CD14-positive monocyte (primary cell): ENCODE data around the gene NEK9. TPM values are rescaled to one million over a fixed set of nuclear protein-coding genes. Genes with fewer than 3 reads are reported as not detected.
A peak's percentile ranks its signal among the peaks of the same experiment; 100 is the strongest.

Experiments
- DNase-seq, 3 donors: peaks; one replicate each; pipeline ENCODE4 v3.0.0-alpha.2; 2011 to 2022
- H2AFZ ChIP-seq: 2 replicates; pipeline ENCODE4 v1.6.0; 2012; ENCODE audit warnings: mild to moderate bottlenecking, low read depth, low read length, inconsistent platforms; ENCODE audit not compliant: insufficient read depth, poor library complexity, severe bottlenecking
- H3K27ac ChIP-seq, 2 donors: 1 replicate in 1 of 2; 2 replicates in 1 of 2; pipeline ENCODE4 v1.5.1; 2012 to 2013; ENCODE audit warnings: low read length in 2 of 2, control low read depth in 1 of 2, inconsistent platforms in 1 of 2, low read depth in 1 of 2, mild to moderate bottlenecking in 1 of 2
- H3K27me3 ChIP-seq, 2 donors: one replicate each; pipeline versions ENCODE4 v1.6.0 to v1.6.1; 2011 to 2013; ENCODE audit warnings: low read length in 2 of 2; ENCODE audit not compliant: control insufficient read depth in 2 of 2, insufficient read depth in 2 of 2
- H3K36me3 ChIP-seq, 2 donors: replicated peaks in 1 of 2; 1 replicate in 1 of 2; 2 replicates in 1 of 2; pipeline versions ENCODE4 v1.5.1 to v1.6.1; 2012 to 2013; ENCODE audit warnings: low read length in 2 of 2, control low read depth in 1 of 2, inconsistent platforms in 1 of 2, mild to moderate bottlenecking in 1 of 2; ENCODE audit not compliant: insufficient read depth in 2 of 2, control insufficient read depth in 1 of 2
- H3K4me1 ChIP-seq, 2 donors: 1 replicate in 1 of 2; 2 replicates in 1 of 2; pipeline versions ENCODE4 v1.5.1 to v1.6.1; 2012 to 2013; ENCODE audit warnings: low read length in 2 of 2, control low read depth in 1 of 2, inconsistent platforms in 1 of 2, mild to moderate bottlenecking in 1 of 2, moderate library complexity in 1 of 2; ENCODE audit not compliant: insufficient read depth in 2 of 2, control insufficient read depth in 1 of 2
- H3K4me2 ChIP-seq: replicated peaks from 2 replicates; pipeline ENCODE3; 2012; ENCODE audit warnings: low read length, moderate library complexity, mild to moderate bottlenecking; ENCODE audit not compliant: poor library complexity, severe bottlenecking; ENCODE audit errors: extremely low read depth
- H3K4me3 ChIP-seq, 3 experiments: fragments of 200-600 bp in 1 of 3; sonication (generic) in 1 of 3; replicated peaks in 1 of 3; 1 replicate in 2 of 3; 2 replicates in 1 of 3; pipeline ENCODE4 v1.5.1; 2011 to 2013; ENCODE audit warnings: low read length in 3 of 3, mild to moderate bottlenecking in 3 of 3, control low read depth in 2 of 3, low read depth in 2 of 3, inconsistent platforms in 1 of 3, moderate library complexity in 1 of 3
- H3K79me2 ChIP-seq: 2 replicates; pipeline ENCODE4 v1.6.0; 2012; ENCODE audit warnings: mild to moderate bottlenecking, control low read depth, inconsistent platforms, low read length, moderate library complexity; ENCODE audit not compliant: insufficient read depth
- H3K9ac ChIP-seq: 2 replicates; pipeline ENCODE4 v1.6.0; 2017; ENCODE audit warnings: low read length, mild to moderate bottlenecking; ENCODE audit not compliant: insufficient read depth, poor library complexity, severe bottlenecking
- H3K9me3 ChIP-seq, 2 donors: replicated peaks in 1 of 2; 1 replicate in 1 of 2; 2 replicates in 1 of 2; pipeline versions ENCODE4 v1.5.1 to v1.6.1; 2012 to 2013; ENCODE audit warnings: low read length in 2 of 2, control low read depth in 1 of 2; ENCODE audit not compliant: control insufficient read depth in 1 of 2, insufficient read depth in 1 of 2
- H4K20me1 ChIP-seq: 2 replicates; pipeline ENCODE4 v1.6.0; 2012; ENCODE audit warnings: mild to moderate bottlenecking, low read length, control low read depth, moderate library complexity; ENCODE audit not compliant: insufficient read depth
- H3K27ac Mint-ChIP-seq, 7 donors: one replicate each; pipeline ENCODE4 v1.8.0; 2020; ENCODE audit warnings: mild to moderate bottlenecking in 7 of 7, mixed read lengths in 7 of 7, moderate library complexity in 6 of 7, inconsistent platforms in 2 of 7
- H3K27me3 Mint-ChIP-seq, 3 donors: one replicate each; pipeline ENCODE4 v1.8.0; 2021 to 2022; ENCODE audit warnings: low read depth in 3 of 3, mild to moderate bottlenecking in 3 of 3, mixed read lengths in 3 of 3, moderate library complexity in 3 of 3, inconsistent platforms in 1 of 3
- H3K36me3 Mint-ChIP-seq, 2 donors: one replicate each; pipeline ENCODE4 v1.8.0; 2020; ENCODE audit warnings: mixed read lengths in 2 of 2, inconsistent platforms in 1 of 2, mild to moderate bottlenecking in 1 of 2
- H3K4me1 Mint-ChIP-seq: one replicate; pipeline ENCODE4 v1.8.0; 2020; ENCODE audit warnings: mild to moderate bottlenecking, mixed read lengths
- H3K4me3 Mint-ChIP-seq, 2 donors: one replicate each; pipeline ENCODE4 v1.8.0; 2020; ENCODE audit warnings: mild to moderate bottlenecking in 2 of 2, mixed read lengths in 2 of 2, moderate library complexity in 1 of 2
- H3K9me3 Mint-ChIP-seq, 7 donors: one replicate each; pipeline ENCODE4 v1.8.0; 2020 to 2022; ENCODE audit warnings: mixed read lengths in 7 of 7, mild to moderate bottlenecking in 6 of 7, moderate library complexity in 6 of 7, inconsistent platforms in 2 of 7
- WGBS: methylation state at CpG from one replicate; pipeline ENCODE4 v1.1.5; 2013; ENCODE audit warnings: missing lambda C conversion rate; ENCODE audit not compliant: insufficient coverage; 5-methylcytosine and 5-hydroxymethylcytosine counted together
- intact Hi-C, 2 donors: fragments of 100-400 bp; cut with micrococcal nuclease; formaldehyde crosslinking; loops; one replicate each; pipeline versions ENCODE4 v1.15.0 to v1.15.1; 2023
- polyA minus RNA-seq: library from RNA; depleted of rRNA, polyadenylated mRNA; stranded (reverse); fragments of >200 nt; gene quantifications from 2 replicates; pipeline ENCODE4 v1.2.3, GENCODE V29; 2012
- polyA plus RNA-seq, 3 donors: library from polyadenylated mRNA; depleted of rRNA in 1 of 3; unstranded in 2 of 3; stranded (reverse) in 1 of 3; fragments of 300-500 nt in 2 of 3; fragments of >200 nt in 1 of 3; fragmentation: Illumina TruSeq in 2 of 3; gene quantifications; 1 replicate in 2 of 3; 2 replicates in 1 of 3; pipeline ENCODE4 v1.2.3, GENCODE V29; 2012 to 2021
- total RNA-seq, 12 experiments: library from RNA in 1 of 12; stranded (reverse) in 1 of 12; fragments of 120-200 nt in 1 of 12; gene quantifications; one replicate each; pipeline ENCODE4 v1.2.4 and lab custom pipeline; 2013 to 2026; ENCODE audit warnings: mixed read lengths in 6 of 12, inconsistent platforms in 1 of 12
- TF ChIP-seq, protein P1 (sequence below): fragments of 200-600 bp; IDR thresholded peaks from one replicate; pipeline ENCODE4 v1.8.0; 2022; ENCODE audit warnings: antibody characterized with exemption, mild to moderate bottlenecking

NEK9 gene
- total RNA-seq (2013) = 30.2 TPM
- polyA plus RNA-seq = 10 to 100 TPM in 2 of 3 donors, 1 to 10 TPM in 1; 8.9 to 27.8 (median 10.1) TPM
- polyA minus RNA-seq = 44.1 and 79.5 TPM in 2 replicates
- total RNA-seq (lab: John Stamatoyannopoulos, UW) = 13.7 to 85.5 (median 56.8) reads per million in 11 experiments

DNA sequence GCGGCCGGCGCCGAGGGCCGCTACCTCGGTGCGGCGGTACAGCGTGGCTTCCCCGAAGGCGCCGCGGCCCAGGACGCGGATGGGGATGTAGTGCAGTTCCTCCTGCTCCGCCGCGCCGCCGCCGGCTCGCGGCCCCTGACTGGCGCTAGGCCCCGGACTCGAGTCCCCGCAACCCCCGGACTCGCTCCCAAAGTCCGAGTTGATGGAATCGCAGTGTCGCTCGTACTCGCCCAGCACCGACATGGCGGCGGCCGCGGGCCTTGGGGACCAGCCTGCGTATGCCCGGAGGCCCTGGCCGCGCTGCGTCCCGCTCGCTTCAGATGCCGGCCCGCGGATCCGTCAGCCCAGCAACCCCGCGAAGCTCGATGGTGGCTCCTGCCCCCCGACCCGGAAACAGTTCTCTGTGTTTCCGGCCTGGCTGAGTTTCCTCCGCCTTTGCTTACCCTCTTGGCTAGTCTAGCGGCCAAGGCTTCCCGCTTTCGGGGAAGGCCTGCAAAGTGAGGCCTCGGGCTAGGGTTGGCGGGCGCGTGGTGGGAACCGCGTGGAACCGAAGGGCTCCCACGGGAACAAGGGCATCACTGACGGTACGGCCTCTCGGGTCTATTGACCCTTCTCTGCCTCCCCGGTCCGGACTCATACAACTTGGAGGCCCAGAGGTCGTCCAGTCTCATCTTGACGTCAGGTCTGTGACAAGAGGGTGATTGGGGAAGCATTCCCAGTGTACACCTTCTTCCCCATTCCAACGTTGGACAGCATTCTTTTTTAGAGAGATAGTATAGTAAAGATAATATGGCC lies at the start of gene NEK9:
TSS of gene NEK9 (minus strand) at position 370 of the 795 bp plus-strand sequence. CDS start at position 243, 127 bp downstream.
- Mint-ChIP-seq H3K4me1 (peaks cover 49% of the 10 kb centered on the region), H3K27me3 (peaks cover 0 to 1% (median 0%) of the 10 kb centered on the region in 3 donors), H3K27ac (peak within 1 kb of the TSS; percentile 97 to 99 (median 98)), H3K4me3 (peak within 1 kb of the TSS; percentile 82 to 95), H3K36me3 (peaks cover 8 to 26% of the 10 kb centered on the region in 2 donors), H3K9me3 (no peaks in the 10 kb centered on the region)
- H2AFZ ChIP-seq = peak within 1 kb of the TSS; percentile 94
- no peaks in the 10 kb centered on the region for H3K27me3 ChIP-seq
- peak; percentile 77 to 86 (median 85) for DNase-seq
- H3K27ac ChIP-seq = peak within 1 kb of the TSS; percentile 91 to 97
- intact Hi-C loops = loop anchor here in 1 of 2 donors (10.0 kb wide), 1 partner anchor 298 kb away; the partner anchor contains the start of gene JDP2
- peak within 1 kb of the TSS; percentile 61 to 78 (median 62) for H3K4me3 ChIP-seq
- H3K9me3 ChIP-seq = no peaks in the 10 kb centered on the region
- peaks cover 78% of the 10 kb centered on the region for H3K79me2 ChIP-seq
- H3K36me3 ChIP-seq = peaks cover 0 to 2% of the 10 kb centered on the region in 2 donors
- peaks cover 47 to 54% of the 10 kb centered on the region in 2 donors for H3K4me1 ChIP-seq
- H3K4me2 ChIP-seq = peak within 1 kb of the TSS; percentile 86
- H4K20me1 ChIP-seq = no peaks in the 10 kb centered on the region
- WGBS = under 1% methylated on average over 73 of the region's 76 CpGs
- TF ChIP-seq, protein P1, sequence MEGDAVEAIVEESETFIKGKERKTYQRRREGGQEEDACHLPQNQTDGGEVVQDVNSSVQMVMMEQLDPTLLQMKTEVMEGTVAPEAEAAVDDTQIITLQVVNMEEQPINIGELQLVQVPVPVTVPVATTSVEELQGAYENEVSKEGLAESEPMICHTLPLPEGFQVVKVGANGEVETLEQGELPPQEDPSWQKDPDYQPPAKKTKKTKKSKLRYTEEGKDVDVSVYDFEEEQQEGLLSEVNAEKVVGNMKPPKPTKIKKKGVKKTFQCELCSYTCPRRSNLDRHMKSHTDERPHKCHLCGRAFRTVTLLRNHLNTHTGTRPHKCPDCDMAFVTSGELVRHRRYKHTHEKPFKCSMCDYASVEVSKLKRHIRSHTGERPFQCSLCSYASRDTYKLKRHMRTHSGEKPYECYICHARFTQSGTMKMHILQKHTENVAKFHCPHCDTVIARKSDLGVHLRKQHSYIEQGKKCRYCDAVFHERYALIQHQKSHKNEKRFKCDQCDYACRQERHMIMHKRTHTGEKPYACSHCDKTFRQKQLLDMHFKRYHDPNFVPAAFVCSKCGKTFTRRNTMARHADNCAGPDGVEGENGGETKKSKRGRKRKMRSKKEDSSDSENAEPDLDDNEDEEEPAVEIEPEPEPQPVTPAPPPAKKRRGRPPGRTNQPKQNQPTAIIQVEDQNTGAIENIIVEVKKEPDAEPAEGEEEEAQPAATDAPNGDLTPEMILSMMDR = no peak
- peak within 1 kb of the TSS; percentile 88 for H3K9ac ChIP-seq

DNA sequence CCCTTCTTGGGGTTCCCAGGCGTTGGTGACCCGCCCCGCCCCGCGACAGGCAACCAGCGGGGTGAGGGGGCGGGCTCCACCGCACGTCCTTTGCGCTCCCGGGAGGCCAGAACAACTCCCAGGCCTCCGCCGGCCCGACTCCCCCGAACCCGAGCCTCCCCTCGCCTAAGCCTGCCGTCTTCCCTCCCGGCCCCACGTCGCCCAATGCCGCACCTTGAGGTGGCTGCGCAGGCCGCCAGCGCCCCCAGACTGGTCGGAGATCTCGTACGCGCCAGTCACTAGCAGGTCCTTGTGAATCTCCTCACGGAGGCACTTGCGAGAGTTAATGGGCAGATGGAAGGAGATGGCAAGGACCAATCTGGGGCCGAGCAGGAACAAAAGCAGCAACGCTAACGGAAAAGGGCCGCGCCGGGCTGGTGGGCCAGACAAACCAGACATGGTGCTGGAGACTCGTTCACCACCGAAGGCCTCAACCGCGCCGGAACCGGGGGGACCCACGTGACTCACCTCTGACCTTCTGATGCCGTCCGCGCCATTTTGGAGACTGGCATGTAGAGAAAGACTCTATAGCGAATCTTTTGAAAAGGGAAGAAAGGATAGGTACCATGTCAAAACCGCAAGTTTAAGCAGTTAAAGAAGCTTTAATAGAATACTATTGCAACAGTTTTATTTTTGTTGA lies 49.4 kb upstream of the NEK9 start, which contains the start of gene TMED10:
TSS of gene TMED10 (minus strand) at position 471 of the 679 bp plus-strand sequence. CDS start at position 438, 33 bp downstream.
- Histone ChIP-seq H3K27me3 (no peaks in the 10 kb centered on the region), H3K36me3 (peaks cover 0 to 7% of the 10 kb centered on the region in 2 donors), H3K4me2 (peak within 1 kb of the TSS; percentile 93), H3K27ac (peak within 1 kb of the TSS; percentile 95 to 97), H3K9ac (peak within 1 kb of the TSS; percentile 95), H3K79me2 (peaks cover 53% of the 10 kb centered on the region), H4K20me1 (no peaks in the 10 kb centered on the region), H3K4me3 (peak within 1 kb of the TSS; percentile 75 to 92 (median 78)), H3K4me1 (peaks cover 41 to 57% of the 10 kb centered on the region in 2 donors), H3K9me3 (no peaks in the 10 kb centered on the region), H2AFZ (peak within 1 kb of the TSS; percentile 73)
- TF ChIP-seq, protein P1 = no peak
- Mint-ChIP-seq H3K4me1 (peaks cover 45% of the 10 kb centered on the region), H3K36me3 (peaks cover 11 to 13% of the 10 kb centered on the region in 2 donors), H3K27me3 (peaks cover 0 to 3% (median 0%) of the 10 kb centered on the region in 3 donors), H3K4me3 (peak within 1 kb of the TSS; percentile 91 to 95), H3K27ac (peak within 1 kb of the TSS; percentile 96 to 99 (median 99)), H3K9me3 (peaks cover 0 to 2% (median 0%) of the 10 kb centered on the region in 7 donors)
- DNase-seq = peak; percentile 46 to 88 (median 87)
- under 1% methylated on average over 48 of the region's 49 CpGs for WGBS
- intact Hi-C loops = loop anchor here in 1 of 2 donors (5.0 kb wide), 1 partner anchor 121 kb away; no protein-coding TSS in a partner anchor
